Fibroblast of skin of right biceps (primary cell): ENCODE measurements around the gene UBE2Z.
"Not testable (repeated sequence)": the region's sequence is repeated elsewhere in the genome, so short reads cannot be mapped to it uniquely, and the experiment has no call there.

Source experiments
- DNase-seq: peaks from one replicate; pipeline ENCODE4 v3.0.0-alpha.2; 2013

UBE2Z gene

DNA sequence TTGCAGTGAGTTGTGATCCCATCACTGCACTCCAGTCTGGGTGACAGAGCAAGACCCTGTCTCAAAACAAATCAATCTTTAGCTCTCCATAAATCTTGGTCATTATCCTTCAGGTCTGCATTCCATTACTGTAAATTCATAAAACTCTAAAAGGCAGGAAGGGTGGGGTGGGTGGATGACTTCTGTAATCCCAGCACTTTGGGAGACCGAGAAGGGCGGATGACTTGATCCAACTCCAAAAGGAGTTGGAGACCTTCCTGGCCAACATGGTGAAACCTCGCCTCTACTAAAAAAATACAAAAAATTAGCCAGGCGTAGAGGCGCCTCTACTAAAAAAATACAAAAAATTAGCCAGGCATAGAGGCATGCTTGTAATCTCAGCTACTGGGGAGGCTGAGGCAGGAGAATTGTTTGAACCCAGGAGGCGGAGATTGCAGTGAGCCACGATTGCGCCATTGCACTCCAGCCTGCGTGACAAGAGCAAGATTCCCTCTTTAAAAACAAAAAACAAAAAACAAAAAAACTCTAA, 2.2 kb upstream of the UBE2Z start:
- no peak for DNase-seq

DNA sequence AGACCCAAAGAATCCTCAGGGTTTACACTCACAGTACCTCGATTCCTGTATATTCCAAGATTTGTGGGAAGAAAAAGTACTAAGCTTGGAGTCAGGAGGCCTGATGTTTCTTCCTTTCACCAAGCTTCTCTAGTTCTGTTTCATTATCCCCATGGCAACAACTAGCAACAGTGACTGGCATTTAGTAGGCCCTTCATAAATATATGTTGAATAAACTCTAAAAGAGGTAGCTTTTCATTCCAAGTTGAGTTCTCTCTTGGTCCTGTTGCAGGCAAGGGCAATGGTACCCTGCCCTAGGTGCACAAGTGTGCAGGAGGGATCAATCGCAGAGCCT, 527 bp upstream of the UBE2Z start:
- peak; percentile 48 for DNase-seq

DNA sequence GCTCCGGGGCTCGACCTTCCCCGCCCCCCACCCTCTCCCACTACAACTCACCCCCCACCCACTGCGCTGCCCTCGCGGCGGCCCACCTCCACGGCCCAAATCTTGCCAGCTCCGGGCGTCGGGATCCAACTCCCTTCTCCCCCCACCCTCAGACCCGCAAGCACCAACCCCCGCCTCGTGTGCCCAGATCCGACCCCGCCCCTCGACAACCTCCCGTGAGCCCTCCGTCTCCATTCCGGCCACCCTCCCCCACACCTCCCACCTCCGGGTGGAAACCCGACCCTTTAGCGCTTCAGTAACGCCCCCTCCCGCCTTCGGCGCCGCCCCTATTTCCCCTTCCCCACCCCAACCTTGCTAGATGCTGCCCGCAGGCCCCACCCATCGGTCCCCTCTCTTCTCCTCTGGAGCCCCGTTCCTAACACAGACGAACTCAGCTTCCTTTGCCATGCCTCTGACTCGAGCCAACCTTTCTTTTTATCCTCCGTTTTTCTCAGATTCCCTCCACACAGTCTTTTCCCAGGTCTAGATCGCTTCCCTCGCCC, 717 bp downstream of the UBE2Z start:
- DNase-seq = peak; percentile 92

DNA sequence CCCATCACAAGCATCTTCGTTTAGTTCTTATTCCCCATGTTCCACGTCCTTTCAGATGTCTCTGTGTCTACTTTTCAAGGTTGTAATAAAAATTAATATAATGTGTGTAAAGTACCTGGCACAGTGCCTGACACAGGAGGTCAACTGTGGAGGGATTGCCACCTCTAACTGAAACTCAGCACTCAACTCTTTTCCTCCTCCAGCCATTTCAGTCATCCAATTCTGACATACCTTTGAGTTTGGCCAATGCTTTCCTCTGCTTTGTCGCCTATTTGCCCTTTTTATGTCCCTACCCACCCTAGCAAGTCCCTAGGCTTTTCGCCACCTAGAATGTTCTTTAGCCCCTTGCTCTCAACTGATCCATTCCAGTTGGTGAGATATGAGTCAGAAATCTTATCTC, 1.6 kb downstream of the UBE2Z start:
- DNase-seq = no peak

DNA sequence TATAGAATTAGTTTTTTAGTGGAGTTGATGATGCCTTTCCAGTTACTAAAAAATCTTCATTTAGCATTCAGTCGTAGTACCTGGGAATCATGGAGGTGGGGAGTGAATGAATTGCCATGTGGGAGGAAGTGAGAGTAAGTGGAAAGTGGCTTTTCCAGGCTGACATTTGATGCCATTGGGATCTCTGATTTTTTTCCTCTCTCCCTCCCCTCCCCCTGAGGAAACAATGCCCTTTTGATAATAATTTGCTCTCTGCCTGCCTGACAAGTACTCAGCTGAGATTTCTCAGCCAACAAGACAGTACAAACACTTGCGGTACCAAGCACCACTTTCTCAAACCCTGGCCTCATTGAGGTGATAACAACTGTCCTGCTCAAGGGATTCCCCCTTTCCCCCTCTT, 2.2 kb downstream of the UBE2Z start:
- DNase-seq = no peak

DNA sequence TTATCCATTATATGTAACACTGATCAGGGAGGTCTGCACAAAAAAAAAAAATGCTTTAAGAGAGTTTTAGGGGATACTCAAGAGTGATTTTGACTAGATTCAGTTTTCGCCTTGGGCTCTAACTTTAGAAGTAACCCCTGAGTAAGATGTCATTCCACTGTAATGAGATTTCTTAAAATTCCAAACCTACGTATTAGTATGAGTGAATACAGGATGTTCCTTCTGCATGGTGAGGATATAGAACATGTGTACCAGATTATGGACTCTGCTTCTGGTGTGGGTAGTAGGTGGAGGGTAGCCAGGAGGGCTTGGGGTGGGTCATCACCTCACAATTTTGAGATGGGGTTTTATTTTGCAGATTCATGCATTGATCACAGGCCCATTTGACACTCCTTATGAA, 4.3 kb downstream of the UBE2Z start:
- no peak for DNase-seq

DNA sequence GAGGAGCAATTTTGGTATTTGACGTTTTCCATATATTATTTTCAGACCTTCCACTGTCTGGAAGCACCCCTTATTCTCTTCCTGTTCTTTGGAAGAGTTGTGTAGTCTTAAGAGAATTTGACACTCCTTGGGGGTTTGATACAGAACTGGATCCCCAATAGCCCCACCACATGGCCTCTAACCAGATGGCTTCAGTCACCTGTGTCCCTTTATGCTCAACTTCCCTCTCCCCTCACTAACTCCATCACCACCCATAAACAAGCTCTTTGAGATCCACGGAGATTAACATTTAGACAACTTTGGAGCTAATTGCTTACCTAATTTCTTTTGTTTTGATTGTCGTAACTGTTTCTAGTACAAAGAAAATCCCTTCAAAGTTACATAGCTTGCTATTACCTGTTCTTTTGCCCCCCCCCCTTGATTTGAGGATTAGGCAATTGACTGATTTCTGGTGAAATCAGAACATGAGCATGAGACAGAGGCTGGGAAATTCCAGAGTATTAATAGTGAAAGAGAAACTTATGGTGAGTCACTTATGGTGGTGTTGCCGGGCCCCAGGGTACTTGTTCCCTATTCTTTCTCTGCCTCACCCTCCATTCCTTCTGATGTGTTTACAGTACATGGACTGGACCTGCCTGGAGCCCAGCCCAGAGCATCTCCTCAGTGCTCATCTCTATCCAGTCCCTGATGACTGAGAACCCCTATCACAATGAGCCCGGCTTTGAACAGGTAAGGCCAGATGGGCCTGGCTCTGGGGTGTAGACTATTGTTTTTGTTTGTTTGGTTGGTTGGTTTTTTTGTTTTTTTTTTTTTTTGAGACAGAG, 7.5 kb downstream of the UBE2Z start:
- DNase-seq = peak; percentile 77

DNA sequence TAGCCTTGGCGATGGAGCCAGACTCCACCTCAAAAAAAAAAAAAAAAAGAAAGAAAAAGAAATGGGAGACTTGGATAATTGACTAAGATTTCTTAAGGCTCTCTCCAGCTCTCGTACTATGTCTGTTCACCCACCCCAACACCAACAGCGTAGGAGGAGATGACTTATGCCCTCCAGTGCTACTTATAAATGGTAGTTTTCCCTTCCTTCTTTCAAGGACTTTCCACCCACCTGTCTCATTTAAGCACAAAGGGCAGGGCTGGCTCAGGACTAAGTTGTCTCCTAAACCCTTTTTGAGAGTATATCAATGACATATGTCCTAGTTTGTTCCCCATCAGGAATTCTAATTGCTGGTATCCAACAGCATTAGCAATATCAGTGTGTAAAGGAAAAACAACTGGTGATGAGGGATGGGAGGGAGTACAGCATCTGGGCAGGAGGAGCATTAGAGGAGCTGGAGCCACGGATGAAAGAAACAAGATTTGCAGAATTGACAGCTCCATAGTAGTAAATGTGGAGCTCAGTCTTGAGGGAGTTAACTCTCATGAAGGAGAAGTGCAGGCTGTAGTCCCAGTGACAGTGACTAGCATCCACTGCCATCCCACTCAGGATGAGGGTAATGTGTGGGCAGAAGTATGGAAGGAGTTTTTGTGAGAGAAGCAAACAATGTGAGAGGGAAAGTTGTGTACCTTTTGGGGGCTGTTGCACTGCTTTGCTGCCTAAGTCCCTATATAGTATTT, 17.2 kb downstream of the UBE2Z start:
- DNase-seq = no peak

DNA sequence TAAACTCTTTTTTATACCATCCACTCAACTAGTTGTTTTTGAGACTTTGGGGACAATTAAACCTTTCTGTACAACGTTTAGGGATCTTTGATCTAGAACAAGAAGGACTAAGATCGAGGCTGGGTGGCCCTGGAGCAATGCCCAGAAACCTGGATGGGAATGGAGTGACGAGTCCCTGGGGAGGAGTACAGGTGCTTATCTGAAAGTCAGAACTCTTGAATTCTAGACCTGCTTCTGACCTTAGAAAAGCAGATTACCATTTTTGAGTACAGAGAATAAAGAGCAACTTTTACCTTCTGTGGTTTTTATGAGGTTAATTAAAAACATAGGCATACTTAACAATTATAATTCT, 17.8 kb downstream of the UBE2Z start:
- DNase-seq = no peak

DNA sequence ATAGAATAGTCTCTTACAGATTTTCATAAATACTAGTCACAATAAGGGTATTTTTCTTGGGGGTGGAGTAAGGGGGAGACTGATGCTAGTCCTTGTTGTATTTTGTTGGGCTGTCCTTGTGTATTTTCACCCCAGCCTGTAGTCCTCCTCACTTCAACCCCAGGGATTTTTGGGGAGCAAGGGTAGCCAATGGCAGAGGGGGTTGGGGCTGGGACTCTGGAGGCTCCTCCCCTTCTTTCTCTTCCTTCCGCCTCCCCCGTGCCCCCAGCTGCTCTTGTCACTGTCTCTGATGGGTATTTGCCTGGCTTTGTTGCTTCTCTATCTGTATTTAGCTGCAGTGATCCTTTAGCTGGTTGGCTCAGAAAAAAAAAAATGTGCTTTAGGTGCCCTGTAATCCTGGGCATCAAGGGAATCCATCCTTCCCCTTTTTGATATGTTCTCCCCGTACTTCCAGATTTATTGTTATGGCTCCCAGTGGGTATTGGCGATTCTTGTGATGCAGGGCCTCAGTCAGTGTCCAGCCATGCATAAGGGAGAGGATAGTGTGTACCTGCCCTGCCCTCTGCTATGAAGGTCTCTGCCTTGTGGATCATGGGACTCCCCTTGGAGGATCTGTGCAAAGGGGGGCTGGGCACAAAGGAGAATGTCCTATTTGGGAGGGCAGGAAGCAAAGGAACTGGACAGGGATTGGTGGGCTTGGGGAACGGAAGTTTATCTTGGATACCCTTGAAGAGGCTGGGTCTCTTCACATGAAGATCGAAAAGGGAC, 20.0 kb downstream of the UBE2Z start:
- DNase-seq = no peak

DNA sequence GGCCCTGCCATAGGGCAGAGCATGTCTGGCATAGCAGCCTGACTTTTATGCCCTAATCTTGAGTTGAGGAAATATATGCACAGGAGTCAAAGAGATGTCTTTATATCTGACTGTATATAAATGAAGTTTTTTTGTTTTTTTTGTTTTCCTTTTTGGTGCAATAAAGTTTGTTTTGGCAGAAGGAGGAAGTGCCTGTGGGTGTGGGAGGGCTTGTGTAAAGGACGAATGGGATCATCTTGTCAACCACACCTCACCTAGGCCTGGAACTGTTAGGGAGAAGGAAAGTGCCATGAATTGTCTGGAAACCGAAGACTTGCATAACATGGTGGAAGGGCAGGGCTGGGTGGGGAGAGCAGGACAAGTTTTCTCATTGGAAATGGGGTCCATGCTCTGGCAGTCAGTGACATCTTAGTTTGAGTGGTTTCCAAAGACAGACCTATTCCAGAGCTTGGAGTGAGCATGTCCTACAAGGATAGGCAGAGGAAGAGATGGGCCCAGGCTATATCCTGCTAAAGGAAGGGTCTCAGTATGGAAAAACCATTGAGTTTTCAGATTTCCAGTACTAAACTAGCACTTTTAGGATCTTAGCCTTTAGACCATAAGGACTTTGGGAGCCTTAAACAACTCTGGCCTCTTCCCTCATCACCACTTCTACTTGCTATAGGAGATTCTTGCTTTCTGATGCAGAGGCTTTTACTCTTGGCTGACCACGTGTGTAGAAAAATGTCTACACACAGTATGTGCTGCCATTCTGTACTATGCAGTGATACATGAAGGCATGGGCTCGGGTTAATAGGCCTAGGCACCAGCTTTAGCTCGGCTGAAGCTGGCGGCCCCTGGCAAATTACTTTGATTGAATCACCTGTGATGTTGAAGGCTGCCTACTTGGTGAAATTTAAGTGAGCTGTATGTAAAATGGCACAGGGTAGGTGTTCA, 20.9 kb downstream of the UBE2Z start:
- DNase-seq = no peak

DNA sequence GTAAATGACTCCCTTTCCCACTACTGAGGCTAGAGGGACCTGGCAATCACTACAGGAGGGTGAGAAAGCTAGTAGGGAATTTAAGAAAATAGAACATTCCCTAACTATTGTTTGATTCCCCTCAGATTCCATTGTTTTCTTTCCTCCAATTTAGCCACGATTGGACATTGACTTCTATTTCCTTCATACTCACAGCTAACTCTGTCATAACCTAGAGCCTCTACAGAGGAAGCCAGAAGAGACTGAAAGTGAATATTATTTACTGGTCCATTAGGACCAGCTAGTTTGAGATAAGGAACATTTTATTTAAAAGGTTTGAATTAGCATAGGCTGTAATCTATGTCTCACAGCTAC, 21.6 kb downstream of the UBE2Z start:
- no peak for DNase-seq

DNA sequence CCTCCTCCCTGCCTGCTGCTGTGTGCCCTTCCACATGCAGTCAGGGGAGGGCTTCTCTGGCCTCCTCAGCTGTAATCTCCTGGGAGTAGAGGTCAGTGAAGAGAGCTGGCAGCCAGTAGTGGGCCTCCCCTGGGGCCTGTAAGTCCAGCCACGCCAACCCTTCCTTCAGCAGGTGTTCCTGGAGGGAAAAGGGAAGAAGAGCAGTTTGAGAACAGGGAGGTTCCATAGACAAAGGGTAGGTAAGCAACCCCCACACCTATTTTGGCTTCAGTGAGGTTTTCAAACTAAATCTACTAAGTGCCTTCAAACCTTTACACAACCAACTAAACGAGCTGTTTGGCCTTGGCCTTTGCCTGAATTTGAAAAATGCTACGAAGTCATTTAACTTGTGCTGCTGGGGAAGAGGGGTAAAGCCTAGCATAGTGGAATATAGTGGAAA, 22.2 kb downstream of the UBE2Z start:
- no peak for DNase-seq

DNA sequence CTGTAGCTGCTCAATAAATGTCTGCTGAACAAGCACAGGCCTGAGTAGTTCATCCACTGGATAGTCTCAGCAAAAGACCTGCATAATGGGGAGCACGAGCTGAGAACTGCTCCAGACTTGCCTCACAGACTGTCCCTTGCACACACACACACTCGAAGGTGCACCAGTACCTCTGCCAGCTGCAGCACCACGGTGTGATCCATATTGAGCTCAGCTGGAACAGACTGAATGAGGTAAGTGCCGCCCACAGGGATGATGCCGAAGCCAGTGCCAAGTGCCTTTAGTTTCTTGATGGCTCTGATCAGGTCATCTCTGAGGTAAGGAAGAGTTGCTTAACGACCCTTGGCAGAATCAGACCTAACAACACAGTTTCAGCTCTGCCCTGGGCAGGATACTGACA, 24.8 kb downstream of the UBE2Z start:
- no peak for DNase-seq

DNA sequence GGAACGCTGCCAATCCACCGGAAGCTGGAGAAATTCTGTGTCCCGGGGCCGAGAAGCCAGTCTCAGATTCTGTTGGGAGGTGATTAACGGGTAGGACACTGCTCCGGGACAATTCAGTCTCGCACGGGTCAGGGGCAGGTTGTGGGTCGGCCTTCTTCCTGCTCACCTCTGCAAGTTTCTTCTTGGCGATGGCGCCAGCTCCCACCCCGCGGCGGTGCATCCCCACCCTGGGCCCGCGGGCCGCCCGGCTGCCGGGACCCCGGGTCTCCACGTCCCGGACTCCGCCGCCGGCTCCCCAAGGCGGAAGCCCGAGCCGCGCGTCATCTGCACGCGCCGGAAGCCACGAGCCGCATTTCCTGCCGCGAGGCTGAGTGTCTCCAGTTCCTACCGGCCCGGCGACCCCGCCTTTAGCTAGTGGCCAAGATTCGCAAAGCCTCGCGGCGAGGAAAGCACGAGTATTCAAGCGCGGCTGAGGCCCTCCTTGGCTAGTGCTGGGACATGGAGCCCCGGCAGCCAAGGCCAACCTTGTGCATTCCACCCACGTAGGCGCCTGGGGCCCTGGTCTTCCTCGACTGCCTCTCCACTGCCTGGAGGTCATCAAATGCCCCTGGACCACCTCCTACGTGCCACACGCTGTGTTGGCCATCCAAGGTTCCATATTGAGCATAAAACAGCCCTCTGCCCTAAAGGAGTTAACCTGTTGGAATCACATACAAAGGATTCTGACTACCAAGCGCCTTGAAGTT, 36.5 kb downstream of the UBE2Z start, which contains the start of gene SNF8:
SNF8 (minus strand) TSS at position 328 of the 746 bp plus-strand sequence; CDS start at position 220, 108 bp downstream.
- DNase-seq = peak; percentile 93

DNA sequence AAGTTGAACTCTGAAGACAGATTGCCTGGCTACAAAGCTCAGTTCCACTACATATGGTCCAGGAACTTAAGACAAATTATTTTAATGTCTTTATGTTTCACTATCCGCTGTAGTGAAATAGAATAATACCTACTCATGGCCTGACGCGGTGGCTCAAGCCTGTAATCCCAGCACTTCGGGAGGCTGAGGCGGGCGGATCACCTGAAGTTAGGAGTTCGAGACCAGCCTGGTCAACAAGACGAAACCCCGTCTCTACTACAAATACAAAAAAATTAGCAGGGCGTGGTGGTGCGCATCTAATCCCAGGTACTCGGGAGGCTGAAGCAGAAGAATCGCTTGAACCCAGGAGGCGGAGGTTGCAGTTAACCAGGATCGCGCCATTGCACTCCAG, 37.0 kb downstream of the UBE2Z start:
- not testable (repeated sequence) for DNase-seq

DNA sequence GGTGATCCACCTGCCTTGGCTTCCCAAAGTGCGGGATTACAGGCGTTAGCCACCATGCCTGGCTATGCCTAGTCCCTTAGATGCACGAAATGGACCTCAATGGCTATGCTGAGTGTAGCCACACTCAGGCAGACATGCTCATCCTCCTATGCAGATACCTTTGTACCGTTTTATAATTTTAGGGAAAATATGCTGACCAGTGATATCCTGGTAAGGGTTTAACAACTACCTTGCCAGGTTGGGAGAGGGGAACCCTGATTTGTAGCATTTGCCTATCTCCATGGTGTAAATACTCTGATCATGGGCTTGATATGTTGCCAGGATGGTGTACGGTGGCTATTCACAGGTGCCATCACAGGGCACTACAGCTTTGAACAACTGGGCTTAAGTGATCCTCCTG, 43.4 kb downstream of the UBE2Z start:
- no peak for DNase-seq

DNA sequence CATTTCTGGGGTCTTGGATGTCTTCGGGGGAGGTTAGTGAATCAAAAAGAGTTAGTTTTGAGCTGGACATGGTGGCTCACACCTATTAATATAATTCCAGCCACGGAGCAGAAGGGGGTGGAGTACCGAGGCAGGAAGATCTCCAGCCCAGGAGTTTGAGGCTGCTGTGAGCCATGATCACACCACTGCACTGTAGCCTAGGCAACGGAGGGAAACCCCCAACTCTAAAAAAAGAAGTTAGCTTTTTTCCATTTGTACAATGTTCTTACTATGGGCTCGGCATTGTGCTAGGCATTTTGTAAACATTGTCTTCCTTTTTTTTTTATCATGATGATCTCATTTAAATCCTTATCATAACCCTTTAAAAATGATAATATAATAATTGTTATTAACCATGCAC, 44.7 kb downstream of the UBE2Z start:
- DNase-seq = no peak

DNA sequence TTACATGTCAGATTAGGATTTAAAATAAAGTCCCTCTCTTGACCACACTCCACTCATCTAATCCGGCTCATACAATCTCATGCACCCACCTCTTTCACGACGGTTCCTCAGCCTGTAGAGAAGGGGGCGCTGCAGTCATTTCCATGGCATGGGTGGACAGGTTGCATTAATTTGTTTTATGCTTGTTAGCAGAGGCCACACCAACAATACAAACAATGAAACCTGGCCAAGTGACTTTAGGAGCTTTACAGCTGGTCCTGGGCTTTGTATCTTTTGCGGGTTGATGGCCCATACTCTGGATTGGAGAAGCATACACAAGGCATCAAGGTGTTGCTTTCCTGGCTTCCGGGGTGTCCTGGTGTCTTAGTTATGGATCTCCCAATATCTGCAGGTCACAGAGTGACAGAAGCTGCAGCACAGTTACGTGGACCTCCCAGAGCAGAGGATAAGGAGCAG, 46.1 kb downstream of the UBE2Z start:
- DNase-seq = peak; percentile 54

DNA sequence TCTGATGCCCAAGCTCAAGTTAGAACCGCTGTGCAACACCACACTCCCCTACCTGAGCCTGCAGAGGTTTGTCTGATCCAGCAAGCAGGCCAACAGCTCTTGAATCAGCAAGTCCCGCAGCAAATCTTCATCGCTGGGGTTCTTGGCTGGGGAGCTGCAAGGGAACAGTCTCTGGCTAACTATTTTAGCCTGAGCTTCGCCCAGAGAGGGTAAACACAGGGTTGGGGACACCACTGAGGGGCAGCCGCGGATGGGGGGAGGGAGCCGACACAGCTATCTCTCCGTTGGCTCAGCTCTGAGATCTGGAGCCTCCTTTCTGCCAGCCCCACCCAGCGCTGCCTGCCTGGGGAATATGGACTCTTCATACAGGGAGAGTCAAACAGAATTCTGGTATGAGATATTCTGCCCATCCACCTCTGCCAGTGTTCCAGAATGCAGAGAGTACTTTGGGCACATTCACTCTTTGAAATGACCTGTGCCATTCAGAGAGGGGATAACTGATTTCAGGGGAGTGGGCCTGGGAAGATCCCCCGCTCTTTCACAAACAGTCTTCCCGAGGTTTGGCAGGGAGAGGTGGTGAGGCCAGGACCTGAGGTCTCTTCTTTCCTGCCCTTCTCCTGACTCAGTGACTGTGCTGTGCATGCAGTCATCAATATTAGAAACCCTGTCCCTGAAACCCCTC, 52.8 kb downstream of the UBE2Z start:
- DNase-seq = peak; percentile 18
